Hepatocyte (in vitro differentiated cells): ENCODE data around the gene APOL1. TPM values are rescaled to one million over a fixed set of nuclear protein-coding genes. Genes with fewer than 3 reads are reported as not detected.
"Not testable (repeated sequence)": the region's sequence is repeated elsewhere in the genome, so short reads cannot be mapped to it uniquely, and the experiment has no call there.

Experiments
- DNase-seq: peaks from one replicate; pipeline ENCODE4 v3.0.0-alpha.2; 2016; ENCODE audit warnings: low spot score
- H2AFZ ChIP-seq: fragments of 200-600 bp; sonication (generic); 2 replicates; pipeline ENCODE4 v1.6.0; 2016; ENCODE audit warnings: antibody characterized with exemption, mild to moderate bottlenecking
- H3K27ac ChIP-seq: fragments of 200-600 bp; sonication (generic); 2 replicates; pipeline ENCODE4 v1.5.1; 2016; ENCODE audit warnings: mild to moderate bottlenecking
- H3K27me3 ChIP-seq: fragments of 200-600 bp; sonication (generic); 2 replicates; pipeline ENCODE4 v1.6.1; 2016
- H3K36me3 ChIP-seq: fragments of 200-600 bp; sonication (generic); replicated peaks from 2 replicates; pipeline ENCODE4 v1.5.1; 2016; ENCODE audit warnings: low read depth; ENCODE audit not compliant: insufficient read depth
- H3K4me1 ChIP-seq: fragments of 200-600 bp; sonication (generic); 2 replicates; pipeline ENCODE4 v1.5.1; 2016; ENCODE audit warnings: mild to moderate bottlenecking, moderate library complexity; ENCODE audit not compliant: insufficient read depth
- H3K4me2 ChIP-seq: fragments of 200-600 bp; sonication (generic); 2 replicates; pipeline ENCODE4 v1.6.0; 2016
- H3K4me3 ChIP-seq: fragments of 200-600 bp; sonication (generic); 2 replicates; pipeline ENCODE4 v1.5.1; 2016; ENCODE audit warnings: mild to moderate bottlenecking
- H3K79me2 ChIP-seq: fragments of 200-600 bp; sonication (generic); 2 replicates; pipeline ENCODE4 v1.6.0; 2017; ENCODE audit warnings: mild to moderate bottlenecking
- H3K9me2 ChIP-seq: fragments of 200-600 bp; sonication (generic); replicated peaks from 2 replicates; pipeline ENCODE4 v1.6.0; 2017; ENCODE audit warnings: mild to moderate bottlenecking; ENCODE audit not compliant: insufficient read depth
- H3K9me3 ChIP-seq: fragments of 200-600 bp; sonication (generic); 2 replicates; pipeline ENCODE4 v1.5.1; 2016; ENCODE audit warnings: low read depth, mild to moderate bottlenecking
- H4K20me1 ChIP-seq: fragments of 200-600 bp; sonication (generic); 2 replicates; pipeline ENCODE4 v1.6.0; 2016; ENCODE audit warnings: mild to moderate bottlenecking; ENCODE audit not compliant: insufficient read depth, poor library complexity, severe bottlenecking
- EZH2 ChIP-seq: fragments of 200-600 bp; sonication (generic); IDR thresholded peaks from 2 replicates; pipeline ENCODE4 v1.6.1; 2016; ENCODE audit warnings: antibody characterized with exemption, mild to moderate bottlenecking, borderline replicate concordance
- EZH2phosphoT487 ChIP-seq: fragments of 200-600 bp; sonication (generic); IDR thresholded peaks from one replicate; pipeline ENCODE4 v1.6.1; 2018; ENCODE audit warnings: antibody characterized with exemption, mild to moderate bottlenecking, low read depth, moderate library complexity; ENCODE audit not compliant: unreplicated experiment, severe bottlenecking
- WGBS: methylation state at CpG from one replicate; pipeline ENCODE4 v1.1.6; 2016; ENCODE audit warnings: low lambda C conversion rate; ENCODE audit errors: missing lambda C conversion rate; 5-methylcytosine and 5-hydroxymethylcytosine counted together
- polyA plus RNA-seq: library from polyadenylated mRNA; unstranded; fragments of >200 nt; fragmentation: Nextera tagmentation; extraction: Ambion mirVana; gene quantifications from 2 replicates; pipeline ENCODE4 v1.2.1, GENCODE V29; 2016
- total RNA-seq: library from RNA; depleted of rRNA; stranded (reverse); fragments of >200 nt; gene quantifications from 2 replicates; pipeline ENCODE4 v1.2.3, GENCODE V29; 2014
- TF ChIP-seq, protein P1 (sequence below): fragments of 200-600 bp; sonication (generic); IDR thresholded peaks from 2 replicates; pipeline ENCODE4 v1.5.1; 2016; ENCODE audit warnings: antibody characterized with exemption, mild to moderate bottlenecking; ENCODE audit not compliant: poor library complexity

The APOL1 gene
- total and polyA plus RNA-seq, 2 experiments from 2014 or later = 6.4 to 7.3 TPM

- no peaks in the 10 kb centered on the region for H4K20me1 ChIP-seq
- H3K36me3 ChIP-seq = no peaks in the 10 kb centered on the region
- DNase-seq = peak; percentile 51
- no peaks in the 10 kb centered on the region for H3K27me3 ChIP-seq
- H3K9me3 ChIP-seq = no peaks in the 10 kb centered on the region
- no peaks in the 10 kb centered on the region for H3K9me2 ChIP-seq
- peaks cover 15% of the 10 kb centered on the region for H3K4me1 ChIP-seq
- no peaks in the 10 kb centered on the region for H3K79me2 ChIP-seq
- no peak overlapping the region for H3K4me3 ChIP-seq
- 25% methylated on average over 16 of the region's 16 CpGs for WGBS
- TF ChIP-seq EZH2 = no peak
- TF ChIP-seq, protein P1, sequence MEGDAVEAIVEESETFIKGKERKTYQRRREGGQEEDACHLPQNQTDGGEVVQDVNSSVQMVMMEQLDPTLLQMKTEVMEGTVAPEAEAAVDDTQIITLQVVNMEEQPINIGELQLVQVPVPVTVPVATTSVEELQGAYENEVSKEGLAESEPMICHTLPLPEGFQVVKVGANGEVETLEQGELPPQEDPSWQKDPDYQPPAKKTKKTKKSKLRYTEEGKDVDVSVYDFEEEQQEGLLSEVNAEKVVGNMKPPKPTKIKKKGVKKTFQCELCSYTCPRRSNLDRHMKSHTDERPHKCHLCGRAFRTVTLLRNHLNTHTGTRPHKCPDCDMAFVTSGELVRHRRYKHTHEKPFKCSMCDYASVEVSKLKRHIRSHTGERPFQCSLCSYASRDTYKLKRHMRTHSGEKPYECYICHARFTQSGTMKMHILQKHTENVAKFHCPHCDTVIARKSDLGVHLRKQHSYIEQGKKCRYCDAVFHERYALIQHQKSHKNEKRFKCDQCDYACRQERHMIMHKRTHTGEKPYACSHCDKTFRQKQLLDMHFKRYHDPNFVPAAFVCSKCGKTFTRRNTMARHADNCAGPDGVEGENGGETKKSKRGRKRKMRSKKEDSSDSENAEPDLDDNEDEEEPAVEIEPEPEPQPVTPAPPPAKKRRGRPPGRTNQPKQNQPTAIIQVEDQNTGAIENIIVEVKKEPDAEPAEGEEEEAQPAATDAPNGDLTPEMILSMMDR = no peak
- peak overlapping the region; percentile 79 for H3K27ac ChIP-seq
- peak overlapping the region; percentile 63 for H3K4me2 ChIP-seq
- peak overlapping the region; percentile 74 for H2AFZ ChIP-seq
Measured at GRCh38 chr22:36258701-36259614, 6.0 kb downstream of the APOL1 start.

DNA sequence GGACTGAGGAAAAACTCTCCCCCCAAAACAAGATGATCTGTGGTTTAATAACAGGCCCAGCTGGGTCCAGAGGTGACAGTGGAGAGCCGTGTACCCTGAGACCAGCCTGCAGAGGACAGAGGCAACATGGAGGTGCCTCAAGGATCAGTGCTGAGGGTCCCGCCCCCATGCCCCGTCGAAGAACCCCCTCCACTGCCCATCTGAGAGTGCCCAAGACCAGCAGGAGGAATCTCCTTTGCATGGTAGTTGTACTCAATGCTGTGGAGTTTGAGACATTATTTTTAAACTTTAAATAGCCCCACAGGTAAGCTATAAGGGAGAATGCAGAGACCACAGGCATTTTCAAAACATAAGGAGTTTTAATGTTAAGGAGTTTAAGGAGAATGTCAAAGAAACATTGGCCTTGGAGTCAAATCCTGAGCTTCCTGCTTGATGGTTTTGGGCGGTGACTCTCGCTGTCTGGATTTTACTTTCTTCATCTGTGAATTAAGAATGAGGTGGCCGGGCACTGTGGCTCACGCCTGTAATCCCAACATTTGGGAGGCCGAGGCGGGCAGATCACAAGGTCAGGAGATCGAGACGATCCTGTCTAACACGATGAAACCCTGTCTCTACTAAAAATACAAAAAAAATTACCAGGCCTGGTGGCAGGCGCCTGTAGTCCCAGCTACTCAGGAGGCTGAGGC is 6.8 kb downstream of the APOL1 start:
- Histone ChIP-seq H4K20me1 (no peaks in the 10 kb centered on the region), H3K36me3 (no peaks in the 10 kb centered on the region), H3K9me3 (no peaks in the 10 kb centered on the region), H3K4me1 (peaks cover 15% of the 10 kb centered on the region), H3K4me2 (peak overlapping the region; percentile 63), H3K4me3 (no peak overlapping the region), H3K79me2 (no peaks in the 10 kb centered on the region), H2AFZ (peak overlapping the region; percentile 74), H3K9me2 (no peaks in the 10 kb centered on the region), H3K27me3 (no peaks in the 10 kb centered on the region), H3K27ac (peak overlapping the region; percentile 79)
- DNase-seq = no peak
- WGBS = 66% methylated on average over 14 of the region's 14 CpGs
- no peak for TF ChIP-seq EZH2
- TF ChIP-seq, protein P1 = no peak
- TF ChIP-seq EZH2phosphoT487 = no peak

DNA sequence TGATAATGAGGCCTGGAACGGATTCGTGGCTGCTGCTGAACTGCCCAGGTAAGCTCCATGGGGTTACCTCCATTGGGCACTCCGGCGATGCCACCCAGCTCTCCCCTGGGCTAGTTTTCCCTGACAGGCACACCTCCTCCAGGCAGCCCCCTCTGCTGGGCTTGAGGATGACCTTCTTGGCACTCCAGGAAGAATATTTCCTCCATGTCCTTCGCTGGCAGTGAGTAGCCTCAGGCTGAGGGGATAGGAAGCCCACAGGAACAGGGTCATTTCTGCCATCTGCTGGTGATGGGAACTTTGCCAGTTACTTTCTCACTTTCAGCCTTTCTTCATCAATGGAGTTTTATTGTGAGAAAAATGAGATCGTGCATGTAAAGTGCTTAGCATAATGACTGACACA is 8.7 kb downstream of the APOL1 start:
- DNase-seq, H3K79me2 ChIP-seq, H3K27ac ChIP-seq, H2AFZ ChIP-seq, H3K4me3 ChIP-seq, H3K9me2 ChIP-seq, H3K27me3 ChIP-seq, H3K36me3 ChIP-seq, H3K9me3 ChIP-seq, H4K20me1 ChIP-seq, H3K4me2 ChIP-seq: not testable (repeated sequence)
- peaks cover 15% of the 10 kb centered on the region for H3K4me1 ChIP-seq
- WGBS = 79% methylated on average over 6 of the region's 6 CpGs

DNA sequence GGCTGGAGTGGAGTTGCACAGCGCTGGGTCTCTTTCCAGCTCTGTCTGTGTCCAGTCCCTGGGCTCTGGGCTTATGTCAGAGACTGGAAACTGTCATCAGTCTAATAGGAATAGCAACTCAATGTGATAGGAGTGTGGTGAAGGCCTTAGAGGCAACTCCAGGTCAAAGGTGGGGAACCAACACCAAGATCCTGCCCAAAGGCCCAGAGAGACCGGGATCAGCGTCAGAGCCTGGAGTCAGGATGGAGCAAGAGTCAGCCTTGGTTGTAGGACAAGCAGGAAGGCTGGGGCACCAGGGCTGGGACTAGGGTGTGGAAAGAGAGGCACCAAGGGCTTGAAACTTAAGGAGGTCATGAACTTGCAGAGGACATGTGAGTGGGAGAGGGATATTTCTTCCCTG is 9.4 kb downstream of the APOL1 start:
- not testable (repeated sequence) for H3K79me2 ChIP-seq, H3K4me3 ChIP-seq, H3K4me2 ChIP-seq, H2AFZ ChIP-seq, DNase-seq, H3K9me3 ChIP-seq, H3K36me3 ChIP-seq, H3K9me2 ChIP-seq, H3K27ac ChIP-seq, H3K27me3 ChIP-seq, H4K20me1 ChIP-seq
- peaks cover 15% of the 10 kb centered on the region for H3K4me1 ChIP-seq
- 98% methylated on average over 3 of the region's 3 CpGs for WGBS

- not testable (repeated sequence) for H3K9me2 ChIP-seq, H3K4me3 ChIP-seq, H3K4me2 ChIP-seq, H3K9me3 ChIP-seq, H3K27me3 ChIP-seq, H3K79me2 ChIP-seq, DNase-seq, H3K36me3 ChIP-seq, H3K27ac ChIP-seq, H4K20me1 ChIP-seq, H2AFZ ChIP-seq
- peaks cover 15% of the 10 kb centered on the region for H3K4me1 ChIP-seq
- 56% methylated on average over 5 of the region's 5 CpGs for WGBS
Measured at GRCh38 chr22:36263216-36263673, 10.3 kb downstream of the APOL1 start.

DNA sequence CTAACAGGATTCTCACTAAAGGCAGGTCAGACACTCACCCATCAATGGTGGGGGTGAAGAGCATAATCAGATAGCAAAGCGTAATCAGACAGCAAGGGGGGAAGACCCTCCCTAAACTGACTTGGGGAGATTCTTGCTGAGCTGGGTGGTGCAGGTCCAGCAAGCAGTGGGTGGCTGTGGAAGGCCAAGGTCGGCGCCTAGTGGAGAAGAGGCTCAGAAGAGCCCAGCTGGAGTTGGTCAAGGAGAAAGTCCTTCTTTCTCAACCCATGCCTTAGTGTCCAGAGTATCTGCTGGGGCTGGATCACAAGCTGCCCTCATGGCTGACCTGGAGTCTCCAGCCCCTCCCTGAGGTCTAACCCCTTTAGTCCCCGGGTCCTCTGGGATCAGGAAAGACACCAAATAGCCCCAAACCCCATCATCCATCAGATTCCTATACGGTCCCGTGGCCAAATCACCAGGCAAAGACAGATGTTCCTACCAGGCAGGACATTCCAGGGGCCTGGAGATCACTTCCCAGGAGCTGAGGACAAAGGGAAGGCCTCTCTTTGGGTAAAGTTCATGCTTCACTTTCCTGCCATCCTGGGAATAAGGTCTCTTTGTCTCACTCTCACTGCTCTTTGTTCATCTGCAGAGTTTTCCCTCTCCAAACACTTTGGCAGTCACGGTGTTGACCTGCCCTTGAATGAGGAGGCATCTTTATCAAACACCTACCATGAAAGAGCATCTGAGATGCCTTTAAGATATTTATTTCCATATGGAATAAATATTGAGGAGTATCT is 11.1 kb downstream of the APOL1 start:
- 85% methylated on average over 7 of the region's 7 CpGs for WGBS
- not testable (repeated sequence) for H3K79me2 ChIP-seq, H3K36me3 ChIP-seq, H3K4me3 ChIP-seq, DNase-seq, H3K27me3 ChIP-seq, H3K4me2 ChIP-seq, H3K27ac ChIP-seq, H4K20me1 ChIP-seq, H3K4me1 ChIP-seq, H3K9me2 ChIP-seq, H2AFZ ChIP-seq, H3K9me3 ChIP-seq
